Central memory CD8-positive, alpha-beta T cell (primary cell): ENCODE results near the gene LPGAT1.
A peak's percentile ranks its signal among the peaks of the same experiment; 100 is the strongest.

Experiments used
- ATAC-seq: fragments of 150-1000 bp; cut with Tn5 transposase; replicated peaks from 2 replicates; pipeline ENCODE4 v1.10.0; 2022; ENCODE audit warnings: mild to moderate bottlenecking, moderate FRiP score, moderate number of reproducible peaks; ENCODE audit not compliant: poor library complexity, severe bottlenecking; ENCODE audit errors: extremely low read depth
- DNase-seq, 2 donors: peaks; one replicate each; pipeline ENCODE4 v3.0.0; 2021; ENCODE audit warnings: low spot score in 2 of 2
- H3K27ac Mint-ChIP-seq: one replicate; pipeline ENCODE4 v1.8.0; 2022; ENCODE audit warnings: low read depth, mild to moderate bottlenecking, moderate library complexity, mixed read lengths
- H3K27me3 Mint-ChIP-seq: one replicate; pipeline ENCODE4 v1.8.0; 2022; ENCODE audit warnings: mixed read lengths
- H3K36me3 Mint-ChIP-seq: one replicate; pipeline ENCODE4 v1.8.0; 2022; ENCODE audit warnings: mild to moderate bottlenecking, moderate library complexity, mixed read lengths; ENCODE audit not compliant: insufficient read depth
- H3K4me1 Mint-ChIP-seq: one replicate; pipeline ENCODE4 v1.8.0; 2022; ENCODE audit warnings: mixed read lengths
- H3K4me3 Mint-ChIP-seq: one replicate; pipeline ENCODE4 v1.8.0; 2022; ENCODE audit warnings: mild to moderate bottlenecking, moderate library complexity, mixed read lengths
- H3K9me3 Mint-ChIP-seq: one replicate; pipeline ENCODE4 v1.8.0; 2022; ENCODE audit warnings: mixed read lengths

The LPGAT1 gene

DNA sequence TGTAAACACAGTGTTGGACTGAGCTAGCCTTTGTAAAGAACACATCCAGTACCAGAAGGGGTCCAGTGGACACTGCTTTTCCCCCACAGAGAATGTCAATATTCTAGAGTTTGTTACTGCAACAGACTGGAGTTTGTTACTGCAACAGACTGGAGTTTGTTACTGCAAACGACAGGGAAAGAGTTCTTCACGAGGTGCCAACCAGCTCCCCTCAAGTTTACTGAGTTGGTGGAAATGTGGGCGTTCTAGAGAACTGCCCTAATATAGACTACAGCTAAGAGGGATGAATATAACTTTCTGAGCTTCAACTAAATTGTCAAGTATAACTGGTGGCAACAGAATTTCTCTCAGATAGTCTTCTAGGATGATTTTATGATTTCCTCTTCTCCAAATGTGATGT lies 81.3 kb downstream of the LPGAT1 start:
- Mint-ChIP-seq H3K36me3 (peaks cover 10% of the 10 kb centered on the region), H3K4me3 (no peak overlapping the region), H3K27ac (no peak overlapping the region), H3K27me3 (no peaks in the 10 kb centered on the region), H3K4me1 (no peaks in the 10 kb centered on the region), H3K9me3 (no peaks in the 10 kb centered on the region)
- ATAC-seq (no peak), DNase-seq (no peak)

DNA sequence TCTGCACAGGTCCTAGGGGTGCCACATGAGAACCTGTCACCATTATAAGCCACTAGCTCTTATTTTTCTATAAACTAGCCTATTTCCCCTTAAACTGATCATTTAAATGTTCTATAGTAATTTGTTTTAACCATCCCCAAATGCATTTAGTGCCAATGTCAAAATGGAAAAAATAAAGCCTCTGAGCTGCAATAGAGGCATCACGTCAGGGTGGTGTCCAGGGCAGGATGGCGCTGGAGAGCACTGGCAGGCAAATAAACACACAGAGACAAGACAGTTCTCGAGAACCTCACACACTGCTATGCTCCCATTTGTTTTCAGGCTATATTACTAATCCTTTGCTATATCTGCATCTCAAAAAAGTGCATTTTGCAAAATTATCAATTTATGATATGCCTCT lies 81.8 kb downstream of the LPGAT1 start:
- no peak overlapping the region for H3K27ac Mint-ChIP-seq
- no peak overlapping the region for H3K4me3 Mint-ChIP-seq
- H3K9me3 Mint-ChIP-seq = no peaks in the 10 kb centered on the region
- no peaks in the 10 kb centered on the region for H3K27me3 Mint-ChIP-seq
- no peak for DNase-seq
- no peaks in the 10 kb centered on the region for H3K4me1 Mint-ChIP-seq
- no peak for ATAC-seq
- H3K36me3 Mint-ChIP-seq = peaks cover 10% of the 10 kb centered on the region

DNA sequence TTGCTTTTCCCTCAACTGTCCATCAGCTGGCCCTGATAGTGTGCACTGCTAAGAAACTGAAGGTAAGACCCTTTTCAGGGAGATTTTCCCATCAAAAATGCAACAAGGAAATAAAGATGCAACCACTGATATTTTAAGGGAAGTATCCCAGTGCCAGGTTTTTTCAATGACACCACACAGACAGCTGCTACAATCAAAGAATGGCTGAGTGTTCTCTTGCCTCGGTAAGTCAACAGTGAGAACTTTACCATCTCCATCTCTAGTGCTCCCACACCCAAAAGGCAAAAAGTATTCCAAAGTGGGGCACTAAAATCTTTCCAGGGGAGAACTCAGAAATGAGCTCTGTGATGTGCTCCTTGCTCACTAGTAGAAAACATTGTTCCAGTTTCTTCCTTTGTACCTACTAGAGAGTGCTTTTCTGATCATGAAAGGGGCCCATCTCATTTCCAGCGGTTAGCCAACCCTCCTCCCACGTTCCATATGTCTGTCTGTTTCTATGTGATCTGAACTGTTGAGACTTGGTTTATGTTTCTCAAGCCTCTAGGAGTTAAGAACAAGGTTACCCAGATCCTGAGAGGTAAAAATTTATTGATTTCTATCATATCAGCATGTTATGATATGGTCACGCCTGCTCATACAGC lies 87.6 kb downstream of the LPGAT1 start:
- Mint-ChIP-seq H3K4me1 (peaks cover 24% of the 10 kb centered on the region), H3K36me3 (no peaks in the 10 kb centered on the region), H3K27me3 (no peaks in the 10 kb centered on the region), H3K9me3 (no peaks in the 10 kb centered on the region), H3K27ac (peak overlapping the region; percentile 18), H3K4me3 (no peak overlapping the region)
- DNase-seq = no peak
- no peak for ATAC-seq

DNA sequence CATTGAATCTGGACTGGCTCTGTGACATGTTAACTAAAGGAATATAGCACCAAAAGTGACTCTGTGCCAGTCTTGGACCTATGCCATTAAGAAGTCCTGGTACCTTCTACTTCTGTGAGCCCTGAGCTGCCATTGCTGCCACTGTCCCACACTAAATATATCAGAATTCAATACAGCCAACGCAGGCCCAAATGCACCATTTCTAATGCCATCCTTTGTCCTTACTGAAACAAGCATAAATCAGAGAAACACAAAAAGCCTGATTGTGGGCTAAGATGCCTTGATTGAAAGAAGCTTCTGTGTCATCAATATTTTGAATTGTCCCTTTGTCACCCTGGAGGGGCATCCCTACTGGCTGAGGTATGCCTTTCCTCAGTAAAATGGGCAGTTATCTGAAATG lies 88.3 kb downstream of the LPGAT1 start:
- Mint-ChIP-seq H3K4me3 (no peak overlapping the region), H3K27ac (no peak overlapping the region), H3K4me1 (peaks cover 29% of the 10 kb centered on the region), H3K9me3 (no peaks in the 10 kb centered on the region), H3K27me3 (no peaks in the 10 kb centered on the region), H3K36me3 (no peaks in the 10 kb centered on the region)
- DNase-seq (no peak), ATAC-seq (no peak)

DNA sequence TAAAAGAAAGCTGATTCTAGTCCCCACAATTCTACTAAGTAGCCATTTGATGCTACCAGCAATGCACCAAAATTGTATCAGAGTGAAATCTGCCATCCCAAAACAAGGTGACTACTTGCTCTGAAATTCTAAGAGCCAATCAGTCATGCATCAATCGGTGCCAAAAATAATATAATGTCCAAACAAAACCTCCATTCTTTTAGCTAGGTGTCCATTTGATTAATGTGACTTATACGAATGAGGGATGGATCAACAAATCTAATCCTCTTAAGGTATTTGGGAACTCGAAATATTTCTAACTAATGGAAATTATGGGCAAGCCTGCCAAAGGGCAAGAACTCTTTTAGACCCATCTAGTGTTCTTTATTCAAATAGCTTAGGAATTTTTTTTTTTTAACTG lies 88.8 kb downstream of the LPGAT1 start:
- no peak overlapping the region for H3K4me3 Mint-ChIP-seq
- H3K36me3 Mint-ChIP-seq = no peaks in the 10 kb centered on the region
- DNase-seq = no peak
- no peak for ATAC-seq
- H3K27ac Mint-ChIP-seq = peak overlapping the region; percentile 93
- no peaks in the 10 kb centered on the region for H3K9me3 Mint-ChIP-seq
- H3K4me1 Mint-ChIP-seq = peaks cover 29% of the 10 kb centered on the region
- H3K27me3 Mint-ChIP-seq = no peaks in the 10 kb centered on the region

DNA sequence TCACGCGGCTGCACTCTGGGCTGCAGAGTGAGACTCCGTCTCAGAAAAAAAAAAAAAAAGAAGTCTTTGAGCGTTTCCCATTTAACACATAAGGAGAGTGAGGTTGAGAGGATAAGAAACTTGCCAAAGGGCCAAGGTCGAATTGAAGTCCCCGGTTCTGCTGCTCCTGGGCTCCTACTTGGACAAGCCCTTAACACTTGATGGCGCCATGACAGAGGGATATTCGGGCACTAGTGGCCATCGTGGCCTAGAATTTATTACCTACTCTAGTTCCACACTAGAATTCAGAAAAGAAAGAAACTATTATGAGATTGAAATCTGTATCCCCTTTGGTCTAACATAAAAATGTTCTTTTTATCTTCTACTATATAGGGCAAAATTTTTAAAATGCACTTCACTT lies 89.4 kb downstream of the LPGAT1 start:
- Mint-ChIP-seq H3K27ac (peak overlapping the region; percentile 93), H3K27me3 (no peaks in the 10 kb centered on the region), H3K4me1 (peaks cover 29% of the 10 kb centered on the region), H3K36me3 (no peaks in the 10 kb centered on the region), H3K9me3 (no peaks in the 10 kb centered on the region), H3K4me3 (no peak overlapping the region)
- DNase-seq = no peak
- no peak for ATAC-seq

DNA sequence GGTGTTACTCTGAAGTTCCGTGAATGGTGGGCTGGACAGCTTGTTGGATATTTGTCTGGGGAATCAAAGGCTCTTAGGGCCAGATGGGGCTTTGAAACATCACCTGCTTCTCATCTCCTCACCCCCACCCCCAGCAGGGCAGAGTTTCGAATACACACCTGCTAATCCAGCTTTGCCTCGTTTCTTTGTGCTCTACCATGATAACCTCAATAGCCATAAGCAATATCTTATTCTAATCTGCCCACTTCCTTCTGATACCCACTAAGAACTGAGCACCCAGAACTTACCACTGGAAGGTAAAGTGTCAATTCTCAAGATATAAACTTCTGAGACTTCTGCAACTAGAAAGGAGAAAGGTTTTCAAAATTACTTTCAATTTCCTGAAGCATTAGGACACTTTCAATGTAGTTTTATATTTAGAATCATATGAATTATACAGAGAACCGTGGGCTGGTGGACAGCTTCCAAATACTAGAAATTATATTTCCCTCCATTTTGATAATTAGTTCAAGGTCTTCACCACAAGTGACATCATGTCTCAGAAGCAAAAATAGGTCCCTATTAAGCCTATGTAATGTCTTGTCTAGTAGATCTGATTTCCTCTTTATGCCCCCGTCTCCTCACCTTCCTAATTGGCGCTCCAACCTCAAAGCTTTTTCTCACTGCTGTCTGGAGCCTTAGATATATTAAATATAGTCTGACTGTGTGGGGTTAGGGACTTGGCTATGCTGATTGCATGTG lies 90.7 kb downstream of the LPGAT1 start:
- peak; percentile 84 for ATAC-seq
- Mint-ChIP-seq H3K36me3 (no peaks in the 10 kb centered on the region), H3K4me3 (peak overlapping the region; percentile 73)

DNA sequence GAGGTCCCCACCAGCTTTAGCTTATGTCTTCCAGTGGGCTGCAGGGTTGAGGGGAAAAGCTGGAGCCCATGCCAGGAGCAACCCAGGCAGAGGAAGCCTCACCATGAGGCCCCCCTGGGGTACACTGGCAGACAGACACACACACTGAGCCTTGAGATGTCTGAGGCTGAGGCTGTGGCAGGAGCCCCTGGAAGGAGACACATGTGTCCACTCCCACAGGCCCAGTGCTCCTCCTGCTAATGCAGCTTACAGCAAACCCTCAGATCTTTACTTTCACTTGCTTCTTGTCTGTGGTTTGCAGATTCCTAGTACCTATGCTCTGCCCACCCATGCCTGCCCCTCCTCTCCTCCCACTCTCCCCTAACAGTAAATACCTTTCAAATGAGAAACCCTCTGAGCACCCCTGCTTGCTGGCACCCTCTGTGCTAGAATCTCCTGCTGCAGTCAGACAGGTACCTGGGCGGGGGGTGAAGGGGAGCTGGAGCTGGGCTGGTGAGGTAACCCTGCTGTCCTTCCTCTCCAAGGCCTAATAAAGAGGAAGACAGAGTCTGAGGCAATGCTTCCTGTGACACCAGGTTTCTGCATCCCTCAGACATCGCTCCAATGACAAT lies 91.8 kb downstream of the LPGAT1 start:
- peak overlapping the region; percentile 93 for H3K27ac Mint-ChIP-seq
- peak; percentile 26 for ATAC-seq
- DNase-seq = no peak
- H3K27me3 Mint-ChIP-seq = no peaks in the 10 kb centered on the region
- no peaks in the 10 kb centered on the region for H3K36me3 Mint-ChIP-seq
- no peaks in the 10 kb centered on the region for H3K9me3 Mint-ChIP-seq
- H3K4me1 Mint-ChIP-seq = peaks cover 29% of the 10 kb centered on the region
- H3K4me3 Mint-ChIP-seq = peak overlapping the region; percentile 73

More for the DNA sequence above, 90.7 kb downstream of the LPGAT1 start:
- peak in 1 of 2 donors; percentile 32 for DNase-seq
- H3K4me1 Mint-ChIP-seq = peaks cover 29% of the 10 kb centered on the region
- peak overlapping the region; percentile 93 for H3K27ac Mint-ChIP-seq
- no peaks in the 10 kb centered on the region for H3K27me3 Mint-ChIP-seq
- no peaks in the 10 kb centered on the region for H3K9me3 Mint-ChIP-seq

DNA sequence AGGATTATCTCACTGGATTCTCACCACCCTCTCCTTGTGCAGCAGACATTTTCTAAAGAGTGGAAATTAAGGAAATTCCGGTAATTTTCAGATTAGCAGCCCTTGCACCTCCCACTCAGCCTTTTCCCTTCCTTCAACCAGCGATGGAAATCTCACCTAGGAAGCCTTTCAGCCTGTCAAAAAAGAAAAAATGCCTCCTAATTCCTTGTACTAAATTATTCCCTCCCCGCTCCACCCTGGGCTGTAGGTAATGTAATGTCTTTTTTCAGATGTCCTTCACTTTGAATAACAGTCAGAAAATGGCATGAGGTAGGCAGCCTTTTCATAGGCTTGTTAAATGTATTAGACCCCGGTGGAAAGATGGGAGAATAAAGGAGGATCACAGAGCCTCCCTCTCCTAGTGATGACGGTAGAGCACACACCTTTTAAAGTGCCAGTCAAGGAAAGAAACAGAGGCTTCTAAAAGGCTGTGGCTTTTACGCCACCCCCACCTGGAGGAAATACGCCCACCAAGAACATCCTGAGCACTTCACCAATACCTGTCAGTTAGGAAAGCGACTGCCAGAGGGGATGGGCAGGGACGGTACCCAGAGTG lies 92.4 kb downstream of the LPGAT1 start:
- H3K4me3 Mint-ChIP-seq = peak overlapping the region; percentile 73
- peak overlapping the region; percentile 93 for H3K27ac Mint-ChIP-seq
- ATAC-seq (no peak), DNase-seq (no peak)
- peaks cover 29% of the 10 kb centered on the region for H3K4me1 Mint-ChIP-seq
- no peaks in the 10 kb centered on the region for H3K9me3 Mint-ChIP-seq
- no peaks in the 10 kb centered on the region for H3K27me3 Mint-ChIP-seq
- no peaks in the 10 kb centered on the region for H3K36me3 Mint-ChIP-seq

DNA sequence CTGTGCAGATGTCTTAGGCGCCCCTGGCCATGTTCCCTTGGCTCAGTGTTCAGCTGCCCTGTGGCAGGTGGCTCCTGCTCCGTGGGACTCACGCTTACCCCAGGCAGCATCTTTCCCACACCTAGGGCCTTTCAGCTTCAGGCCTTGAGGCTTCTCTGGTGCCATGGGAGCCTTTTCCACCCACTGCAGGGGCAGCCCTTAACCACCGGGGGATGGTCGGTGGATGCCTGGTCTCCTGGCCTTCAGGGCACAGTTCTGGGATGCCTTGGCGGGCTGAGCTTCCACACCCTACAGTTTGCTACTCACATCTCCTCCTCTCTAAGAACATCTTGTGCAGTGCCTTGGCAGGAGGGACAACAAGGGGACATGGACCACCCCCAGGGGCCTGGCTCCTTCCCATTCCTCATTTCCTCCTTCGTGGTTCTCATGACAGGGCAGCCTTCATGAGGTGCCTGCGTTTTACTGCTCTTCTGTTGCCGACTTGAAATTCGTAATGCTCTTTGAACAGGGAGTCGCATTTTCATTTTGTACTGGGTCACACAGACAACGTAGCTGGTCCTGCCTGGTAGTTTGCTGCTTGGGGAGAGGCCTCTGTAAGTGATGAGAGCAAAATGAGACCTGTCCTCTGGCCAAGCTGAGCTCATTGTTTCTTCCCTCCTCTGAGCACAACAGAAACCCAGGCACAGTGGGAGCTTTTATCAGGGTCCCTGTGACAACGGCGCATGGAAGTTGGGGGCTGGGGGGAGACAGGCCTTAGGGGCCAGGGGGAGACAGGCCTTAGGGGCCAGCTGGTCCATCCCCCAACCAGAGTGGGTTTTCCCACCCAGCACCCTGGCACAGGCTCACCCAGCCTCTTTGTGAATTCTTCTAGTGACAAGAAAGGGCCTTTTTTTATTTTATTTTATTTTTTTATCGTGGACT lies 93.2 kb downstream of the LPGAT1 start:
- no peak overlapping the region for H3K4me3 Mint-ChIP-seq
- H3K27ac Mint-ChIP-seq = peak overlapping the region; percentile 93
- H3K36me3 Mint-ChIP-seq = no peaks in the 10 kb centered on the region
- no peaks in the 10 kb centered on the region for H3K9me3 Mint-ChIP-seq
- H3K27me3 Mint-ChIP-seq = no peaks in the 10 kb centered on the region
- ATAC-seq (no peak), DNase-seq (no peak)
- peaks cover 29% of the 10 kb centered on the region for H3K4me1 Mint-ChIP-seq

DNA sequence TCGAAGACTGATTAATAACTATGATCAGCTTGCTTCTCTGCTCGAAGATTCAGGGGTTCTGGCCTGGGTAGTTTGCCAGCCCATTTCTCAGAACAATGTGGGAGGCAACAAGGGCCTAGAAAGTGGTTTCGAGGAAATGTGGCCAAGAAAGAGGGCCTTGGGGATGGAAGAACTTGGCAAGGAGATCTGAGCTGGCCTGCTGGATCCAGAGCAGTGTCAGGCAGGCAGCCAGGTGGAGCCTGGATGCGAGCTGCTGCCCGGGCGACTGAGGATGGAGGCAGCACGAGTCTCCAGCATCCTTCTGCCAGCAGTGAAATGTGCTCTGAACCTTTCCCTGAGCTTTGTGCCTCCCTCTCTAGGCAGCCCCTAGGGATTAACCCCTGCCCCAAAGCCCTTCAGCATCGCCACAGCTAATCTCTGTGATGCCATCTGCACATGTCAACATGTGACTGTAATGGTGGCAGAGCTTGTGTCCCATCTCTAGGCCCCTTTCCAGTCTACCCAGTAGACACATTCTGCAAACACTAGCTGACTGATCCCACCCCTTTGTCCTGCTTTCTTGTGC lies 94.1 kb downstream of the LPGAT1 start:
- no peak overlapping the region for H3K4me3 Mint-ChIP-seq
- H3K27me3 Mint-ChIP-seq = no peaks in the 10 kb centered on the region
- ATAC-seq = no peak
- H3K27ac Mint-ChIP-seq = no peak overlapping the region
- no peaks in the 10 kb centered on the region for H3K9me3 Mint-ChIP-seq
- no peak for DNase-seq
- no peaks in the 10 kb centered on the region for H3K36me3 Mint-ChIP-seq
- peaks cover 29% of the 10 kb centered on the region for H3K4me1 Mint-ChIP-seq
